HepG2 (cell line): ENCODE measurements around the gene RHOV. TPM values are rescaled to one million over a fixed set of nuclear protein-coding genes. Genes with fewer than 3 reads are reported as not detected.

Experiments used
- ASH2L ChIP-seq: fragments of 300-600, 200-600 bp; sonication (generic); IDR thresholded peaks from 2 replicates; pipeline ENCODE4 v1.7.0; 2017; ENCODE audit warnings: low read depth, mild to moderate bottlenecking, moderate library complexity, mixed read lengths, low read length; ENCODE audit not compliant: insufficient read length
- HMGXB4 ChIP-seq, 2 experiments: sonication (generic) in 1 of 2; formaldehyde crosslinking in 1 of 2; IDR thresholded peaks; 2 replicates each; pipeline versions ENCODE4 v1.4.0 to v1.6.1; 2018 to 2020; ENCODE audit warnings: missing genetic modification reagents in 2 of 2, borderline replicate concordance in 1 of 2, low read depth in 1 of 2, mild to moderate bottlenecking in 1 of 2, missing biosample characterization in 1 of 2
- KDM2A ChIP-seq: sonication (generic); formaldehyde crosslinking; IDR thresholded peaks from 2 replicates; pipeline ENCODE4 v1.4.0; 2020; ENCODE audit warnings: low read depth, missing genetic modification reagents, borderline replicate concordance
- KLF6 ChIP-seq: IDR thresholded peaks from 2 replicates; pipeline ENCODE4 v1.8.0; 2016; ENCODE audit warnings: missing biosample characterization, missing genetic modification reagents
- MTA1 ChIP-seq: sonication (generic); formaldehyde crosslinking; IDR thresholded peaks from 2 replicates; pipeline ENCODE4 v1.4.0; 2020; ENCODE audit warnings: missing genetic modification reagents, mild to moderate bottlenecking, borderline replicate concordance
- MXD4 ChIP-seq: IDR thresholded peaks from 2 replicates; pipeline ENCODE4 v1.6.1; 2016; ENCODE audit warnings: mild to moderate bottlenecking, missing biosample characterization, missing genetic modification reagents
- REPIN1 ChIP-seq: sonication (generic); formaldehyde crosslinking; IDR thresholded peaks from 2 replicates; pipeline ENCODE4 v1.8.0; 2022; ENCODE audit warnings: missing genetic modification reagents, low read depth, mild to moderate bottlenecking, borderline replicate concordance
- RFX5 ChIP-seq: IDR thresholded peaks from 2 replicates; pipeline ENCODE4 v1.6.1; 2011; ENCODE audit warnings: low read depth, low read length, improper control_type of control experiment
- TFDP2 ChIP-seq: sonication (generic); formaldehyde crosslinking; IDR thresholded peaks from 2 replicates; pipeline ENCODE4 v1.4.0; 2020; ENCODE audit warnings: missing genetic modification reagents
- TOPORS ChIP-seq: sonication (generic); formaldehyde crosslinking; IDR thresholded peaks from 2 replicates; pipeline ENCODE4 v1.8.0; 2023; ENCODE audit warnings: mild to moderate bottlenecking, missing genetic modification reagents
- ZNF224 ChIP-seq: sonication (generic); formaldehyde crosslinking; IDR thresholded peaks from 2 replicates; pipeline ENCODE4 v1.5.0; 2020; ENCODE audit warnings: mild to moderate bottlenecking, missing genetic modification reagents
- ZNF296 ChIP-seq: sonication (generic); formaldehyde crosslinking; conservative IDR thresholded peaks from 2 replicates; pipeline ENCODE4 v1.5.0; 2020; ENCODE audit warnings: mild to moderate bottlenecking, missing genetic modification reagents
- ZNF3 ChIP-seq: IDR thresholded peaks from 2 replicates; pipeline ENCODE4 v1.7.0; 2017; ENCODE audit warnings: inconsistent platforms
- ZNF33A ChIP-seq: sonication (generic); formaldehyde crosslinking; IDR thresholded peaks from 2 replicates; pipeline ENCODE4 v1.5.1; 2020; ENCODE audit warnings: missing genetic modification reagents, mild to moderate bottlenecking, moderate library complexity, borderline replicate concordance
- ZNF614 ChIP-seq: IDR thresholded peaks from 2 replicates; pipeline ENCODE4 v1.6.1; 2018; ENCODE audit warnings: missing biosample characterization, missing genetic modification reagents, inconsistent platforms, borderline replicate concordance
- ZNF720 ChIP-seq: sonication (generic); formaldehyde crosslinking; IDR thresholded peaks from 2 replicates; pipeline ENCODE4 v1.4.0; 2020; ENCODE audit warnings: missing genetic modification reagents
- polyA plus RNA-seq, 8 experiments: library from polyadenylated mRNA; depleted of rRNA in 3 of 8; stranded (reverse) in 7 of 8; unstranded in 1 of 8; fragments of >200 nt; fragmentation: Illumina TruSeq in 4 of 8; extraction: Trizol in 4 of 8; gene quantifications; 2 replicates each; pipeline versions ENCODE4 v1.2.1 to v1.2.3, GENCODE V29; 2011 to 2016; ENCODE audit warnings: low read depth in 4 of 8, missing spikeins in 1 of 8, mixed read lengths in 1 of 8; ENCODE audit not compliant: insufficient read depth in 1 of 8
- total RNA-seq, 5 experiments: library from RNA; depleted of rRNA; stranded (reverse); fragments of >200 nt; fragmentation: Illumina TruSeq; extraction: Trizol; gene quantifications; 2 replicates each; pipeline ENCODE4 v1.2.3, GENCODE V29; 2016; ENCODE audit warnings: low read depth in 1 of 5
- TF ChIP-seq, protein P1 (sequence below), 2 experiments: sonication (generic) in 1 of 2; formaldehyde crosslinking in 1 of 2; IDR thresholded peaks; 2 replicates each; pipeline versions ENCODE4 v1.5.1 to v1.6.1; 2011 to 2020; ENCODE audit warnings: borderline replicate concordance in 1 of 2, low read depth in 1 of 2, low read length in 1 of 2, mild to moderate bottlenecking in 1 of 2, missing genetic modification reagents in 1 of 2, moderate library complexity in 1 of 2
- TF ChIP-seq, protein P2 (sequence below): IDR thresholded peaks from 2 replicates; pipeline ENCODE4 v1.6.1; 2016; ENCODE audit warnings: missing genetic modification reagents, missing compliant biosample characterization

Gene RHOV
- total and polyA plus RNA-seq, 2 of the 13 experiments (the other 11 are each of a cell fraction or from before 2014, with no cell fraction given): 0.17 to 0.18 TPM

GRCh38 chr15:40893733-40894680 is 20.0 kb upstream of the RHOV start, which contains the start of gene VPS18 (continued):
- TF ChIP-seq TOPORS: 0 out of 2 replicates have a peak, but pooled peaks have one; percentile 72
- no peak for TF ChIP-seq MTA1 (CRISPR knock-in tag)
- 0 out of 2 replicates have a peak, but pooled peaks have one; percentile 21 for TF ChIP-seq KLF6 (CRISPR knock-in tag)
- TF ChIP-seq ZNF296 (CRISPR knock-in tag): peak; percentile 68
- TF ChIP-seq ZNF614 (CRISPR knock-in tag): peak; percentile 42; the same call in 1 of the 2 replicates
- TF ChIP-seq RFX5: 0 out of 2 replicates have a peak, but pooled peaks have one; percentile 22
- TF ChIP-seq KDM2A (CRISPR knock-in tag): peak; percentile 70
- TF ChIP-seq, protein P1, sequence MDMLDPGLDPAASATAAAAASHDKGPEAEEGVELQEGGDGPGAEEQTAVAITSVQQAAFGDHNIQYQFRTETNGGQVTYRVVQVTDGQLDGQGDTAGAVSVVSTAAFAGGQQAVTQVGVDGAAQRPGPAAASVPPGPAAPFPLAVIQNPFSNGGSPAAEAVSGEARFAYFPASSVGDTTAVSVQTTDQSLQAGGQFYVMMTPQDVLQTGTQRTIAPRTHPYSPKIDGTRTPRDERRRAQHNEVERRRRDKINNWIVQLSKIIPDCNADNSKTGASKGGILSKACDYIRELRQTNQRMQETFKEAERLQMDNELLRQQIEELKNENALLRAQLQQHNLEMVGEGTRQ (IDR thresholded peaks at IDR 0.05; ENCODE audit: low read depth, low read length): peak; percentile 44; the same call in 1 of the 2 replicates
- TF ChIP-seq, protein P1 (CRISPR knock-in tag; IDR thresholded peaks at IDR 0.05; ENCODE audit: borderline replicate concordance): peak; percentile 75
- no peak for TF ChIP-seq ZNF720 (CRISPR knock-in tag)
- TF ChIP-seq ZNF224: peak; percentile 68; the same call in 1 of the 2 replicates
- TF ChIP-seq HMGXB4 (CRISPR knock-in tag; IDR thresholded peaks at IDR 0.05; ENCODE audit: borderline replicate concordance in 1 of 2, low read depth in 1 of 2): peak; percentile 84 to 95; a peak in 3 of 4 replicates
- TF ChIP-seq ZNF33A (CRISPR knock-in tag): no peak
- peak; percentile 84 for TF ChIP-seq TFDP2 (CRISPR knock-in tag)
- peak; percentile 69 for TF ChIP-seq ASH2L
- TF ChIP-seq, protein P2, sequence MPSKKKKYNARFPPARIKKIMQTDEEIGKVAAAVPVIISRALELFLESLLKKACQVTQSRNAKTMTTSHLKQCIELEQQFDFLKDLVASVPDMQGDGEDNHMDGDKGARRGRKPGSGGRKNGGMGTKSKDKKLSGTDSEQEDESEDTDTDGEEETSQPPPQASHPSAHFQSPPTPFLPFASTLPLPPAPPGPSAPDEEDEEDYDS: peak; percentile 70
- TF ChIP-seq ZNF3: no peak
- peak; percentile 80 for TF ChIP-seq MXD4
- 0 out of 2 replicates have a peak, but pooled peaks have one; percentile 54 for TF ChIP-seq REPIN1 (CRISPR knock-in tag)
